Erythroblast (primary cell): ENCODE data around the gene FOLR1.

ENCODE experiments used
- GATA1 ChIP-seq: IDR thresholded peaks from 2 replicates; pipeline ENCODE4 v1.6.1; 2011; ENCODE audit warnings: low read depth, mild to moderate bottlenecking, control low read depth, low read length, moderate library complexity
- POLR2A ChIP-seq: IDR thresholded peaks from 2 replicates; pipeline ENCODE4 v1.6.1; 2011; ENCODE audit warnings: mild to moderate bottlenecking, low read length

GRCh38 chr11:72204886-72205285 is 12.9 kb downstream of the FOLR1 start:
- TF ChIP-seq POLR2A (no peak), GATA1 (no peak)
